Measurements from ENCODE around the gene URB1.
"Not testable (repeated sequence)": the region's sequence is repeated elsewhere in the genome, so short reads cannot be mapped to it uniquely, and the experiment has no call there.

URB1 gene

DNA sequence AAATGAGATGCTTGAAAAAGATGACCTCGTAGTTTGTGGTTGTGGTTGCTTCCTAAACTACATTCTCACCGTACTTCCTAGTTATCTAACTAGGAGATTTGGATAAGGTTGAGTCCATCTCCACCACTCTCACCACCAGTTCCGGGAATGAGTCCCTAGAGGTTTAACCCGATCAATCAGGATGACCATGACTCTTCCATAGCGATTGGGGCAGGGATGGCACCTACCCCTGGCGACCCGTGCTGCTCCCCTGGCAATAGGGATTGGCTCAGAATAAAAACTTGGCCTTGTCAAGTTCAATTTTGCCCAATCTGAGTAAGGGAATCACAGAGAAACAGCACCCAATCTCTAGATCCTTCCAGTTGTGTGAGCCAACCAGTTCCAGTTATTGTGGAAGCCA, 111.3 kb downstream of the URB1 start:
- DNase-seq, result no peak

DNA sequence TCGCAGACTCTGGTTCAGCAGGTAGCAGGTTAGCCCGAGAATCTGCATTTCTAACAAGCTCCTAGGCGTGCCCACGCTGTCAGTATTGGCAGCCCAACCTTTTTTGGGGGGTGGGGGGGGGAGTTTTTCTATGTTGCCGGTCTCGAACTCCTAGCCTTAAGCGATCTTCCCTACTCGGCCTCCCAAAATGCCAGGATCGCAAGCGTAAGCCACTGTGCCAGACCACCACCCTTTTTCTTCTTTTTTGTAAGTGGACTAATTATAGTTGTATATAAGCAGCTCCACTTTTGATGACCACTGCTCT, 113.5 kb downstream of the URB1 start:
- DNase-seq, result no peak

DNA sequence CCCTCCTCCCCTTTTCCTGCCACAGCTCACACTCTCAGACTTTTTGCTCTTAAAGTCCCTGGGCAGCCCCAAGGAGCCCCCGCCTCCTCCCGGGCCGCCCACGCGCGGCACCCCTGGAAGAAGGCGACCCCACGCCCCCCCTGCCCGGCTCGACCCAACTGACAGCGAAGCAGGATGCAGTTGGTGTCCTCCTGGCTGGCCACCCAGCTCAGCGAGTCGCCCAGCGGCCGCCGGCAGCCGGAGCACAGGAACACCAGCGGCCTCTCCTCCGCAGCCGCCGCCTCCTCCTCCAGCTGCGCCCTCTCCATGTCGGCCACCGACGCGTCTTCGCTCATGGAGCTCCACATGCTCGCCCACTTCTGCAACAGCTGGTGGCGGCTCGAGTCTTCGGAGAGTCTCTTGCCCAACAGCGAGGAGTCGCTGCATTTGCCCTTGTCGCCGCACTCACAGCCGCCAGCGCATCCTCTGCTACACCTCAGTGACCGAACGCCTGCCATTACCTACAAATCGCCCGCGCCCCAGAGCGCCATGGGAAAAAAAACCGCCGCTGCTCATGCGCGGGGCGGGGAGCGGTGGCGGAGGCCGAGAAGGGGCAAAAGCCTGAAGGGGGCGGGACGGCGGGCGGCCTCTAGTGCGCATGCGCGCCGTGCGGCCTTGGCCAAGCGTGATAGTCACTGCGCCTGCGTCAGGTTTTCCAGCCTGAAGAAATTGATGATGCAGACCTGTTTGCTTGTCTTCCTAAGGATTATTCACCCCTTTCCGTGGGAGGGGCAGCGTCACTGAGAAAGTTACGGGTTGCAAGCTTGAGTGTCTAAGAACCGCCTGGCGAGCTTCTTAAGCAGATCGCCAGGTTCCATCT, 114.1 kb downstream of the URB1 start, which contains the start of gene MIS18A:
TSS of gene MIS18A (minus strand) at position 532 of the 859 bp plus-strand sequence. CDS start at position 497, 35 bp downstream.
- DNase-seq, result peak; percentile 98

DNA sequence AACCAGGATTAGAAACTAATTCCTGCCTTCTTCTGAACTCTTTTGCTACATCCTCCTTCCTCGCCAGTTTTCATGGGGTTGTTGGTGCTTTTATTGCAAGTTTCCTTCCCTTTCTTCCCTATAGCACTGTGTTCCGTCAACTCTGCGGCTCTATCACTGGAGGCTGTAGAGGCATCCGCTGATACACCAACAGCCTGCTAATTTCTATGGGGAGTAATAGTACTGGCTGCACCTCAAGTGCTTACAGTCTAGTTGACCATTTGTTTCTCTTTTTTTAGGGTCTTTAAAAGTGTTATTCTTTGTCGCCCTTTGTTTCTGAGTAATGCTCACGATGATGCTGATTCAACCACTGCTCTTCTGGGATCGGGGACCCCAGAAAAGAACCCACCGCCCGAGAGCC, 114.7 kb downstream of the URB1 start:
- peak; percentile 15 for DNase-seq

DNA sequence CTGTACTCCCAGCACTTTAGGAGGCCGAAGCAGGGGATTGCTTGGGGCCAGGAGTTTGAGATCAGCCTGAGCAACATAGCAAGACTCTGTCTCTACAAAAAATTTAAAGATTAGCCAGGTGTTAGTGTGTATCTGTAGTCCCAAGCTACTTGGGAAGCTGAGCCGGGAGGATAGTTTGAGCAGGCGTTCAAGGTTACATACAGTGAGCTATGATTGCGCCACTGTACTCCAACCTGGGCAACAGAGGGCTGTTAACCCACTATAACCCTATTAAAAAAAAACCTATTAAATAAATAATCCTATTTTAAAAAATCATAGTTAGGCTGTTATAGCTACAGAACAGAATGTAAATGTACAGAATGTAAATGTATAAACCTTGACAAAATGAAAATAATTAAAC, 116.1 kb downstream of the URB1 start:
- DNase-seq, result no peak

DNA sequence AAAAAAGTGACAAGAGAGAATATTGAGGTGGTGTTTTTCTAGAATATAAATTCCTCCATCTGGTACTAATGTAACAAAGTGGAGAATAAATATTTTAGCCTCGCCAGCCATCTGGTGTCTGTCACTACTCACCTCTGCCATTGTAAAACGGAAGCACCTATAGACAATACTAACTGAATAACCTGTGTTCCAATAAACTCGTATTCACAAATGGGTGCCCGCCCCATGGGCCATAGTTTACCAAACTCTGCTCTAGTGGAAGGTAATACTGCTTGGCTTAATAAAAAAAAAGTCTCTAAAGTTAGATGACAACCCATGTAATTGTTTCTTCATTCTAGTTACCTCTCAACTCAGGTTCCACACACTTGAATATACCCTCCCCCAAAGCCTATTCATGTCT, 122.1 kb downstream of the URB1 start:
- DNase-seq, result no peak

DNA sequence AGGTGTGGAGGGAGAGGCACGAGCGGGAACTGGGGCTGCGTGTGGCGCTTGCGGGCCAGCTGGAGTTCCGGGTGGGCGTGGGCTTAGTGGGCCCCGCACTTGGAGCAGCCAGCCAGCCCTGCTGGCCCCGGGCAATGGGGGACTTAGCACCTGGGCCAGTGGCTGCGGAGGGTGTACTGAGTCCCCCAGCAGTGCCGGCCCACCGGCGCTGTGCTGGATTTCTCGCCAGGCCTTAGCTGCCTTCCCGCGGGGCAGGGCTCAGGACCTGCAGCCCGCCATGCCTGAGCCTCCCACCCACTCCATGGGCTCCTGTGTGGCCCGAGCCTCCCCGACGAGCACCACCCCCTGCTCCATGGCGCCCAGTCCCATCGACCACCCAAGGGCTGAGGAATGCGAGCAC, 127.5 kb downstream of the URB1 start:
- not testable (repeated sequence) for DNase-seq

DNA sequence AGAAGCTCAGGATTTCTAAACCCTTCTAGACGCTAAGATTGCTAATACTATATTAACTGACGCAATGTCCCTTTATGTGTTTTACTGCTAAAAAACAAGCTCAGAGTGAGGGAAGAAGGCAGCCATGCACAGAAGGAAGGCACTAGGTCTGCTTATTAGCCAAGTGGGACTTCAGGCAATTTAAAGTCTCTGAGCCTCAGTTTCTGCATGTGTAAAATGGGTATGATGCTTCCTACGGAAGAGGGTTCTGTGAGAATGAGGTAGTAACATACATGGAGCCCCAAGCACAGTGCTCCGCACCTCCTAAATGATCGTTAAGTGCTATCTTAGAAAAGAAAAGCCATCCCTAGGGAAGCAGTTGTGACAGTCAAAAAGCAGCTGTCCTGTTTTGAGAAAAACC, 130.9 kb downstream of the URB1 start:
- DNase-seq, result no peak
